Transverse colon (tissue), 4 donors: ENCODE results near the gene PER2. TPM values are rescaled to one million over a fixed set of nuclear protein-coding genes. Genes with fewer than 3 reads are reported as not detected.
"Not testable (repeated sequence)": the region's sequence is repeated elsewhere in the genome, so short reads cannot be mapped to it uniquely, and the experiment has no call there.

Experiments used
- DNase-seq: peaks from one replicate; pipeline ENCODE4 v3.0.0-alpha.2; 2019
- H3K27ac ChIP-seq, 4 donors: fragments of 200-600 bp; sonication (generic); 2 replicates each; pipeline ENCODE4 v1.5.1; 2016 to 2018; ENCODE audit warnings: inconsistent platforms in 4 of 4
- H3K27me3 ChIP-seq: fragments of 200-600 bp; sonication (generic); 2 replicates; pipeline ENCODE4 v1.5.1; 2017; ENCODE audit warnings: inconsistent platforms
- H3K36me3 ChIP-seq, 4 donors: fragments of 200-600 bp; sonication (generic); 2 replicates each; pipeline ENCODE4 v1.5.1; 2017 to 2019; ENCODE audit warnings: inconsistent platforms in 4 of 4
- H3K4me1 ChIP-seq, 4 donors: fragments of 200-600 bp; sonication (generic); 2 replicates each; pipeline ENCODE4 v1.5.1; 2017 to 2020; ENCODE audit warnings: inconsistent platforms in 4 of 4
- H3K4me3 ChIP-seq, 4 donors: fragments of 200-600 bp; sonication (generic); 1 replicate in 1 of 4; 2 replicates in 3 of 4; pipeline versions ENCODE4 v1.5.1 to v1.6.1; 2017 to 2019; ENCODE audit warnings: inconsistent platforms in 4 of 4
- H3K9me3 ChIP-seq, 2 donors: fragments of 200-600 bp; sonication (generic); 2 replicates each; pipeline ENCODE4 v1.5.1; 2017 to 2019; ENCODE audit warnings: inconsistent platforms in 2 of 2
- CTCF ChIP-seq, 5 experiments: fragments of 200-600 bp in 3 of 5; fragments of 450-650 bp in 2 of 5; sonication (generic) in 3 of 5; IDR thresholded peaks; 1 replicate in 2 of 5; 2 replicates in 3 of 5; pipeline ENCODE4 v1.5.1; 2016 to 2017; ENCODE audit warnings: antibody characterized with exemption in 5 of 5, inconsistent platforms in 3 of 5, mild to moderate bottlenecking in 2 of 5, moderate library complexity in 1 of 5
- EP300 ChIP-seq: sonication (generic); formaldehyde crosslinking; IDR thresholded peaks from one replicate; pipeline ENCODE4 v1.6.1; 2017; ENCODE audit warnings: antibody characterized with exemption, low read depth
- POLR2A ChIP-seq: fragments of 450-650 bp; IDR thresholded peaks from one replicate; pipeline ENCODE4 v1.6.1; 2016; ENCODE audit warnings: antibody characterized with exemption, mild to moderate bottlenecking, moderate library complexity
- POLR2AphosphoS5 ChIP-seq, 3 donors: sonication (generic); formaldehyde crosslinking; IDR thresholded peaks; one replicate each; pipeline ENCODE4 v1.6.1; 2016; ENCODE audit warnings: antibody characterized with exemption in 3 of 3
- WGBS, 2 donors: methylation state at CpG; one replicate each; pipeline ENCODE4 v1.1.5; 2018; ENCODE audit warnings: low coverage in 1 of 2; 5-methylcytosine and 5-hydroxymethylcytosine counted together
- in situ Hi-C, 4 donors: fragments of 200-750 bp; cut with MboI; loops; one replicate each; pipeline versions ENCODE4 v1.15.0 to v1.15.1; 2017; ENCODE audit warnings: low sequenced_read_pairs in 3 of 4, low pct_ligation_motif_present in 1 of 4, low pct_unique_long_range_greater_than_20kb in 1 of 4
- intact Hi-C: fragments of 100-400 bp; cut with DNase I; formaldehyde crosslinking; loops from one replicate; pipeline ENCODE4 v1.15.1; 2023; ENCODE audit warnings: low total_unique reads
- total RNA-seq, 4 donors: library from RNA; depleted of rRNA; stranded (reverse); fragments of >200 nt; gene quantifications; one replicate each; pipeline ENCODE4 v1.1.0, GENCODE V29; 2016

The PER2 gene
- total RNA-seq, 4 donors from 2014 or later: 19.1 to 67.3 (median 32.3) TPM

- in situ Hi-C loops: no loop called here
Measured at GRCh38 chr2:238277695-238278094, 10.7 kb downstream of the PER2 start.

DNA sequence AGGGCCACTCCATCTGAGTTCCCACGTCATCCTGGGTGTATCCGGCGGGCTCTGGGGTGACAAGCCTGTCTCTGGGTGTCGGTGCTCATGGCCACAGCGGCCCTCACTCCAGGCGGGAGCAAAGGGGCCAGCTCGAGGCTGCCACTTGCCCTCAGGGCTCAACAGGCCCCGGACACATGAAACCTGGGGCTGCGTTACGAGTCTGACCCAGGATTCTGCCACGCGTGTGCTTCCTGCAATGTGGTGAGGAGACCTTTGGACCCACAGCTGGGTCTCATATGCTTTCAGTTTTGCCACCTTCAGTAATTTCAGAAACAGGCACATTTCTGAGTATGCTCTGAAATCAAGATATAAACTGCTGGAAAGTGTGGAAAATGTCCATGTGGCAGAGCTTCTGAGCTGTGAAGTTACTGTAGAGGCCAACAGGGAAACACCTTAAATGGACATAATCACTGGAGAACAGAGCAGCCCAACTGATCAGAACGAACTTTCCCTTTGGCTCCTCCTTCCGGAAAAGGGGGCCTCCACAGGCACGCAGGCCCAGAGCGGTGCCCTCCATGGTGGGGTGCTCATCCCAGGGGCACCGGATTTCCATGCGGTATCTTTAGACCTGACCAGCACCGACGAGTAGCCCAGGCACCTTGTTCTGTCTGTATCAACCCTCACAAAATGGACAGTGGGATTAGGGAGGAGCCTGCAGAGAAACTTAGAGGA, 14.1 kb downstream of the PER2 start:
- TF ChIP-seq EP300: no peak
- no peak for TF ChIP-seq CTCF (IDR thresholded peaks at IDR 0.05)
- no peak for TF ChIP-seq POLR2A
- peak in 1 of 3 donors; percentile 25 for TF ChIP-seq POLR2AphosphoS5 (IDR thresholded peaks at IDR 0.05)
- Histone ChIP-seq H3K4me1 (peaks cover 0 to 23% (median 18%) of the 10 kb centered on the region in 4 donors), H3K9me3 (no peaks in the 10 kb centered on the region), H3K27me3 (no peaks in the 10 kb centered on the region), H3K27ac (peak overlapping the region; percentile 50 to 77 (median 70)), H3K4me3 (no peak overlapping the region), H3K36me3 (peaks cover 0 to 41% (median 12%) of the 10 kb centered on the region in 4 donors)
- intact Hi-C loops (no loop called here), in situ Hi-C loops (loop anchor here in 1 of 4 donors (25.0 kb wide), 1 partner anchor 412 kb away; the partner anchor contains the start of gene RAMP1)
- DNase-seq: peak; percentile 47
- 76% methylated on average over 20 of the region's 20 CpGs; no CpG with 5 or more reads in 1 of the 2 donors for WGBS, 2 donors

More at GRCh38 chr2:238277695-238278094, 10.7 kb downstream of the PER2 start:
- peaks cover 0 to 20% (median 9%) of the 10 kb centered on the region in 4 donors for H3K36me3 ChIP-seq
- 88% methylated on average over 4 to 15 of the region's 15 CpGs for WGBS, 2 donors
- H3K4me1 ChIP-seq: peaks cover 0 to 55% (median 31%) of the 10 kb centered on the region in 4 donors
- H3K27ac ChIP-seq: no peak overlapping the region
- intact Hi-C loops: no loop called here
- no peaks in the 10 kb centered on the region for H3K27me3 ChIP-seq
- no peak overlapping the region for H3K4me3 ChIP-seq
- H3K9me3 ChIP-seq: no peaks in the 10 kb centered on the region
- TF ChIP-seq POLR2A (no peak), EP300 (no peak), POLR2AphosphoS5 (IDR thresholded peaks at IDR 0.05) (no peak), CTCF (IDR thresholded peaks at IDR 0.05) (no peak)
- DNase-seq: no peak

GRCh38 chr2:238273433-238273832, 15.0 kb downstream of the PER2 start:
- H3K36me3 ChIP-seq: peaks cover 0 to 46% (median 12%) of the 10 kb centered on the region in 4 donors
- peak; percentile 66 for DNase-seq
- H3K27me3 ChIP-seq, intact Hi-C loops, H3K9me3 ChIP-seq, H3K4me3 ChIP-seq: not testable (repeated sequence)
- 65 to 92% methylated on average over 2 to 10 of the region's 10 CpGs for WGBS, 2 donors
- in situ Hi-C loops: loop anchor here in 1 of 4 donors (25.0 kb wide), 1 partner anchor 411 kb away; the partner anchor contains the start of gene RAMP1
- H3K27ac ChIP-seq: peak overlapping the region; percentile 50 to 77 (median 70)
- peaks cover 0 to 21% (median 18%) of the 10 kb centered on the region in 4 donors for H3K4me1 ChIP-seq

DNA sequence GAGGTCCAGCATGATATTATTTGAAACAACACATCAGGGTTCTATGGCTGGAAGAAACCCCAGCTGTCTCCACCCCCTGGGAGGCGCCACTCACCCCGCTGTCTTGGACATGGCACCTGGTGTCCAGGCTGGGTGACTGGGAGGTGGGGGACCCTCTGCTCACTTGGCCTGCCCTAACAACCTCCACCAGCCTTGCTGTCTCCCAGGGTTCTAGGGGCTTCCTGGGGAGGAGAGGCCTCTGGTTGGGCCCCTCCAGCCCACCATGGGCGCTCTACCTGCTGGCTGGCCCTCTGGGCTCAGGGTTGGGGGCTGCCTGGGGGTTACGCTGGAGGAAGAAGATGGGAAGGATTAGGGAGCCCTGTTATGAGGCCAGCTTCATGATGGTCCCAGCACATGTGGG, 16.3 kb downstream of the PER2 start:
- TF ChIP-seq EP300: no peak
- no peak for TF ChIP-seq POLR2A
- Histone ChIP-seq H3K9me3 (no peaks in the 10 kb centered on the region), H3K36me3 (peaks cover 0 to 52% (median 15%) of the 10 kb centered on the region in 4 donors), H3K27me3 (no peaks in the 10 kb centered on the region), H3K4me1 (peaks cover 0 to 21% (median 18%) of the 10 kb centered on the region in 4 donors), H3K4me3 (no peak overlapping the region), H3K27ac (no peak overlapping the region)
- DNase-seq: no peak
- intact Hi-C loops (no loop called here), in situ Hi-C loops (loop anchor here in 1 of 4 donors (25.0 kb wide), 1 partner anchor 410 kb away; the partner anchor contains the start of gene RAMP1)
- 99 to 100% methylated on average over 2 to 4 of the region's 4 CpGs for WGBS, 2 donors

GRCh38 chr2:238271686-238272085, 16.7 kb downstream of the PER2 start:
- H3K9me3 ChIP-seq, DNase-seq, intact Hi-C loops, H3K4me3 ChIP-seq, H3K27me3 ChIP-seq, H3K27ac ChIP-seq: not testable (repeated sequence)
- Histone ChIP-seq H3K4me1 (peaks cover 0 to 21% (median 18%) of the 10 kb centered on the region in 4 donors), H3K36me3 (peaks cover 0 to 49% (median 15%) of the 10 kb centered on the region in 4 donors)
- in situ Hi-C loops: loop anchor here in 1 of 4 donors (25.0 kb wide), 1 partner anchor 409 kb away; the partner anchor contains the start of gene RAMP1
- WGBS, 2 donors: 91 to 92% methylated on average over 3 to 8 of the region's 8 CpGs
